IMR-90 (cell line): ENCODE data around the gene SYNC. TPM values are rescaled to one million over a fixed set of nuclear protein-coding genes. Genes with fewer than 3 reads are reported as not detected.

Source experiments
- ATAC-seq: fragments of 200-7000 bp; cut with Tn5 transposase; 2 replicates; pipeline ENCODE4 v1.9.1; 2020; ENCODE audit warnings: low read depth, mild to moderate bottlenecking, moderate library complexity
- BruUV-seq: library from RNA; stranded (reverse); fragments of 400-500 nt; replicated peaks from 2 replicates; lab custom pipeline; 2021; lab: Mats Ljungman, UMichigan
- CTCF ChIA-PET: fragments of 300-600 bp; formaldehyde crosslinking; extraction: SDS; loops from one replicate; lab custom pipeline; 2021; ENCODE audit warnings: antibody characterized with exemption; lab: Yijun Ruan, JAX
- POLR2A ChIA-PET: fragments of 300-600 bp; sonication (Branson Sonifier 250); formaldehyde crosslinking; loops from one replicate; lab custom pipeline; 2022; ENCODE audit warnings: antibody characterized with exemption; ENCODE audit not compliant: unreplicated experiment; lab: Charles Lee
- DNase-seq: peaks from one replicate; pipeline ENCODE4 v3.0.0; 2013
- H2AFZ ChIP-seq: replicated peaks from 2 replicates; pipeline ENCODE3; 2013; ENCODE audit warnings: low read length, mild to moderate bottlenecking; ENCODE audit not compliant: poor library complexity
- H2AK5ac ChIP-seq: 2 replicates; pipeline ENCODE4 v1.6.1; 2013; ENCODE audit warnings: low read depth, low read length, inconsistent platforms
- H2AK9ac ChIP-seq: replicated peaks from 2 replicates; pipeline ENCODE3; 2013; ENCODE audit warnings: mild to moderate bottlenecking, low read depth, low read length, moderate library complexity; ENCODE audit not compliant: poor library complexity
- H2BK120ac ChIP-seq: 2 replicates; pipeline ENCODE4 v1.6.1; 2013; ENCODE audit warnings: low read depth, low read length, inconsistent platforms
- H2BK15ac ChIP-seq: 3 replicates; pipeline ENCODE4 v1.6.1; 2013; ENCODE audit warnings: low read depth, low read length, inconsistent platforms
- H2BK20ac ChIP-seq: 2 replicates; pipeline ENCODE4 v1.6.1; 2013; ENCODE audit warnings: low read depth, mild to moderate bottlenecking, inconsistent platforms, low read length, moderate library complexity
- H2BK5ac ChIP-seq: 2 replicates; pipeline ENCODE4 v1.6.1; 2013; ENCODE audit warnings: mild to moderate bottlenecking, low read depth, low read length, inconsistent platforms; ENCODE audit not compliant: poor library complexity, severe bottlenecking
- H3K14ac ChIP-seq: replicated peaks from 2 replicates; pipeline ENCODE4 v1.6.1; 2013; ENCODE audit warnings: low read depth, low read length, inconsistent platforms
- H3K18ac ChIP-seq: 2 replicates; pipeline ENCODE4 v1.6.1; 2013; ENCODE audit warnings: low read depth, low read length, control low read depth
- H3K23ac ChIP-seq: 2 replicates; pipeline ENCODE4 v1.6.1; 2013; ENCODE audit warnings: low read depth, low read length, inconsistent platforms
- H3K27ac ChIP-seq: 2 replicates; pipeline ENCODE4 v1.5.1; 2013; ENCODE audit warnings: mild to moderate bottlenecking, control low read depth, low read length; ENCODE audit not compliant: insufficient read depth
- H3K27me3 ChIP-seq: 2 replicates; pipeline ENCODE4 v1.6.1; 2013; ENCODE audit warnings: low read length; ENCODE audit not compliant: control insufficient read depth, insufficient read depth
- H3K36me3 ChIP-seq: 2 replicates; pipeline ENCODE4 v1.6.1; 2013; ENCODE audit warnings: low read length, mixed read lengths; ENCODE audit not compliant: control insufficient read depth, insufficient read depth
- H3K4ac ChIP-seq: 2 replicates; pipeline ENCODE4 v1.6.1; 2013; ENCODE audit warnings: low read depth, low read length, inconsistent platforms
- H3K4me1 ChIP-seq: 2 replicates; pipeline ENCODE4 v1.6.1; 2013; ENCODE audit warnings: low read length, mixed read lengths; ENCODE audit not compliant: control insufficient read depth, insufficient read depth
- H3K4me2 ChIP-seq: 2 replicates; pipeline ENCODE4 v1.6.1; 2013; ENCODE audit warnings: low read depth, mild to moderate bottlenecking, control low read depth, low read length, moderate library complexity
- H3K4me3 ChIP-seq: 2 replicates; pipeline ENCODE4 v1.5.1; 2013; ENCODE audit warnings: low read depth, mild to moderate bottlenecking, control low read depth, low read length, moderate library complexity; ENCODE audit not compliant: insufficient read depth
- H3K56ac ChIP-seq: 2 replicates; pipeline ENCODE4 v1.6.1; 2013; ENCODE audit warnings: low read length, inconsistent platforms; ENCODE audit not compliant: insufficient read depth; ENCODE audit errors: extremely low read depth
- H3K79me1 ChIP-seq, 2 experiments: 2 replicates each; pipeline ENCODE4 v1.6.1; 2013; ENCODE audit warnings: low read length in 2 of 2, inconsistent platforms in 1 of 2, low read depth in 1 of 2
- H3K9ac ChIP-seq: 2 replicates; pipeline ENCODE4 v1.6.1; 2013; ENCODE audit warnings: low read depth, low read length, control low read depth
- H3K9me1 ChIP-seq: 2 replicates; pipeline ENCODE4 v1.6.1; 2013; ENCODE audit warnings: low read length, inconsistent platforms; ENCODE audit not compliant: insufficient read depth
- H3K9me3 ChIP-seq: 2 replicates; pipeline ENCODE4 v1.6.1; 2013; ENCODE audit warnings: low read length; ENCODE audit not compliant: control insufficient read depth, insufficient read depth
- H4K20me1 ChIP-seq: 2 replicates; pipeline ENCODE4 v1.6.1; 2013; ENCODE audit warnings: low read length, inconsistent platforms; ENCODE audit not compliant: insufficient read depth
- H4K5ac ChIP-seq: 2 replicates; pipeline ENCODE4 v1.6.1; 2013; ENCODE audit warnings: mild to moderate bottlenecking, low read depth, low read length, control low read depth
- H4K8ac ChIP-seq, 2 experiments: 2 replicates each; pipeline ENCODE4 v1.6.1; 2013; ENCODE audit warnings: low read depth in 2 of 2, low read length in 2 of 2, control low read depth in 1 of 2, inconsistent platforms in 1 of 2
- H4K91ac ChIP-seq: 2 replicates; pipeline ENCODE4 v1.6.1; 2013; ENCODE audit warnings: low read depth, low read length, inconsistent platforms; ENCODE audit not compliant: insufficient read depth
- BHLHE40 ChIP-seq: fragments of 150-350 bp; IDR thresholded peaks from 2 replicates; pipeline ENCODE4 v1.6.1; 2016; ENCODE audit warnings: mild to moderate bottlenecking, low read depth, low read length
- CEBPB ChIP-seq: IDR thresholded peaks from 2 replicates; pipeline ENCODE4 v1.6.1; 2012; ENCODE audit warnings: low read depth, low read length, improper control_type of control experiment
- CHD1 ChIP-seq: IDR thresholded peaks from 2 replicates; pipeline ENCODE4 v1.6.1; 2012; ENCODE audit warnings: low read depth, low read length, improper control_type of control experiment
- FOS ChIP-seq: fragments of 150-350 bp; IDR thresholded peaks from 2 replicates; pipeline ENCODE4 v1.6.1; 2016; ENCODE audit warnings: low read depth, low read length
- MAFK ChIP-seq: IDR thresholded peaks from 2 replicates; pipeline ENCODE4 v1.6.1; 2012; ENCODE audit warnings: low read depth, low read length, improper control_type of control experiment
- MAZ ChIP-seq: IDR thresholded peaks from 2 replicates; pipeline ENCODE4 v1.6.1; 2012; ENCODE audit warnings: low read depth, mild to moderate bottlenecking, low read length, improper control_type of control experiment, moderate library complexity, borderline replicate concordance
- MXI1 ChIP-seq: IDR thresholded peaks from 2 replicates; pipeline ENCODE4 v1.6.1; 2012; ENCODE audit warnings: low read depth, mild to moderate bottlenecking, low read length, moderate library complexity, borderline replicate concordance
- NFE2L2 ChIP-seq: fragments of 150-350 bp; IDR thresholded peaks from 2 replicates; pipeline ENCODE4 v1.6.1; 2016; ENCODE audit warnings: low read depth, mild to moderate bottlenecking, low read length
- POLR2A ChIP-seq: IDR thresholded peaks from 2 replicates; pipeline ENCODE4 v1.6.1; 2012; ENCODE audit warnings: mild to moderate bottlenecking, low read depth, low read length
- RCOR1 ChIP-seq: IDR thresholded peaks from 2 replicates; pipeline ENCODE4 v1.6.1; 2012; ENCODE audit warnings: mild to moderate bottlenecking, low read length, improper control_type of control experiment; ENCODE audit not compliant: insufficient replicate concordance
- SMC3 ChIP-seq: fragments of 150-350 bp; IDR thresholded peaks from 2 replicates; pipeline ENCODE4 v1.6.1; 2016; ENCODE audit warnings: low read depth, mild to moderate bottlenecking, antibody characterized with exemption, low read length, moderate library complexity
- WGBS, 2 experiments: methylation state at CpG; one replicate each; pipeline versions ENCODE4 v1.1.5 to v1.1.7; 2013; ENCODE audit warnings: missing lambda C conversion rate in 2 of 2; ENCODE audit not compliant: insufficient read length in 1 of 2; ENCODE audit errors: extremely low coverage in 2 of 2; 5-methylcytosine and 5-hydroxymethylcytosine counted together
- dilution Hi-C: fragments of 300-500 bp; cut with HindIII; formaldehyde crosslinking; loops from one replicate; pipeline ENCODE4 v1.14.3; 2018; ENCODE audit warnings: low sequenced_read_pairs; ENCODE audit not compliant: unreplicated experiment
- in situ Hi-C: fragments of 300-500 bp; cut with MboI; formaldehyde crosslinking; loops from 3 replicates; pipeline ENCODE4 v1.14.3; 2019; ENCODE audit warnings: low sequenced_read_pairs, inconsistent platforms, mixed read lengths
- intact Hi-C: fragments of 100-400 bp; cut with micrococcal nuclease; formaldehyde crosslinking; loops from 2 replicates; pipeline ENCODE4 v1.10.0; 2022
- polyA plus RNA-seq, 3 experiments: library from polyadenylated mRNA; depleted of rRNA; stranded (reverse); fragments of >200 nt; gene quantifications; 2 replicates each; pipeline ENCODE4 v1.2.3, GENCODE V29; 2012; ENCODE audit warnings: low replicate concordance in 1 of 3
- total RNA-seq: library from RNA; depleted of rRNA; stranded (reverse); fragments of >200 nt; gene quantifications from 2 replicates; pipeline ENCODE4 v1.2.3, GENCODE V29; 2012
- TF ChIP-seq, protein P1 (sequence below): conservative IDR thresholded peaks from 2 replicates; pipeline ENCODE4 v1.5.1; 2012; ENCODE audit warnings: mild to moderate bottlenecking, low read depth, low read length, improper control_type of control experiment
- TF ChIP-seq, protein P2 (sequence below): fragments of 150-350 bp; IDR thresholded peaks from 2 replicates; pipeline ENCODE4 v1.6.1; 2017; ENCODE audit warnings: mild to moderate bottlenecking, antibody characterized with exemption, low read length, low read depth
- TF ChIP-seq, protein P3 (sequence below): fragments of 150-350 bp; IDR thresholded peaks from 2 replicates; pipeline ENCODE4 v1.6.1; 2016; ENCODE audit warnings: low read depth, mild to moderate bottlenecking, low read length, moderate library complexity, borderline replicate concordance

Gene SYNC
- total and polyA plus RNA-seq, 2 of the 4 experiments (the other 2 are of a cell fraction) = 48.9 to 103 TPM

DNA sequence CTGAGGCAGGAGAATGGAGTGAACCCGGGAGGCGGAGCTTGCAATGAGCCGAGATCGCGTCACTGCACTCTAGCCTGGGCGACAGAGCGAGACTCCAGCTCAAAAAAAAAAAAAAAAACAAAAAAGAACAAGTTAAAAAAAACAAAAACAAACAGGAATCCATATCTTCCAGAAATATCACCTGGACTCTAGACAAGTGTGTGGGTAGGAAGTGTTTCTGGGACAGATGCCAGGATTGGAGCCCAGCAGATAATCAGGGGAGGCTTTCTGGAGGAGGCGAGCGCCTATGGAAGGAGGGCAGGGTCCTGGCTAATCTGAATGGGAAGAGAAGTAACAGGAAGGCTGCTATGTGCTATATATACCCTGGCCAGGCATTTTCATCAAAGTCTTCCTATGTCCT, 43.6 kb upstream of the SYNC start:
- Histone ChIP-seq H3K27ac (no peak overlapping the region), H3K56ac (no peak overlapping the region), H3K4ac (no peak overlapping the region), H4K5ac (no peak overlapping the region), H3K23ac (no peak overlapping the region), H2AFZ (no peak overlapping the region), H4K8ac (no peak overlapping the region), H2BK20ac (no peak overlapping the region), H3K79me1 (peaks cover 0 to 12% of the 10 kb centered on the region in 2 experiments; a peak in 2 of 4 replicates), H3K4me2 (no peak overlapping the region), H3K27me3 (no peaks in the 10 kb centered on the region), H4K91ac (no peak overlapping the region), H2BK15ac (no peak overlapping the region), H2BK5ac (no peak overlapping the region), H3K18ac (no peak overlapping the region), H3K14ac (no peak overlapping the region), H3K36me3 (no peaks in the 10 kb centered on the region), H3K9me3 (no peaks in the 10 kb centered on the region), H2BK120ac (no peak overlapping the region), H3K9ac (no peak overlapping the region), H4K20me1 (peaks cover 15% of the 10 kb centered on the region; the same call in 1 of the 2 replicates), H3K9me1 (peaks cover 3% of the 10 kb centered on the region; the same call in 1 of the 2 replicates), H3K4me3 (no peak overlapping the region), H3K4me1 (peaks cover 9% of the 10 kb centered on the region), H2AK5ac (no peak overlapping the region), H2AK9ac (no peak overlapping the region)
- CTCF ChIA-PET = interaction anchor here (0.6 kb wide), 1 partner anchor 23 kb away, joined by 5 read pairs; no protein-coding TSS in a partner anchor
- dilution Hi-C loops = no loop called here
- no peak for DNase-seq
- BruUV-seq = no TSS peak
- POLR2A ChIA-PET = interaction anchor here (0.6 kb wide), 1 partner anchor 27 kb away, joined by 3 read pairs; no protein-coding TSS in a partner anchor
- TF ChIP-seq, protein P1, sequence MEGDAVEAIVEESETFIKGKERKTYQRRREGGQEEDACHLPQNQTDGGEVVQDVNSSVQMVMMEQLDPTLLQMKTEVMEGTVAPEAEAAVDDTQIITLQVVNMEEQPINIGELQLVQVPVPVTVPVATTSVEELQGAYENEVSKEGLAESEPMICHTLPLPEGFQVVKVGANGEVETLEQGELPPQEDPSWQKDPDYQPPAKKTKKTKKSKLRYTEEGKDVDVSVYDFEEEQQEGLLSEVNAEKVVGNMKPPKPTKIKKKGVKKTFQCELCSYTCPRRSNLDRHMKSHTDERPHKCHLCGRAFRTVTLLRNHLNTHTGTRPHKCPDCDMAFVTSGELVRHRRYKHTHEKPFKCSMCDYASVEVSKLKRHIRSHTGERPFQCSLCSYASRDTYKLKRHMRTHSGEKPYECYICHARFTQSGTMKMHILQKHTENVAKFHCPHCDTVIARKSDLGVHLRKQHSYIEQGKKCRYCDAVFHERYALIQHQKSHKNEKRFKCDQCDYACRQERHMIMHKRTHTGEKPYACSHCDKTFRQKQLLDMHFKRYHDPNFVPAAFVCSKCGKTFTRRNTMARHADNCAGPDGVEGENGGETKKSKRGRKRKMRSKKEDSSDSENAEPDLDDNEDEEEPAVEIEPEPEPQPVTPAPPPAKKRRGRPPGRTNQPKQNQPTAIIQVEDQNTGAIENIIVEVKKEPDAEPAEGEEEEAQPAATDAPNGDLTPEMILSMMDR = no peak
- no peak for TF ChIP-seq FOS
- TF ChIP-seq, protein P2, sequence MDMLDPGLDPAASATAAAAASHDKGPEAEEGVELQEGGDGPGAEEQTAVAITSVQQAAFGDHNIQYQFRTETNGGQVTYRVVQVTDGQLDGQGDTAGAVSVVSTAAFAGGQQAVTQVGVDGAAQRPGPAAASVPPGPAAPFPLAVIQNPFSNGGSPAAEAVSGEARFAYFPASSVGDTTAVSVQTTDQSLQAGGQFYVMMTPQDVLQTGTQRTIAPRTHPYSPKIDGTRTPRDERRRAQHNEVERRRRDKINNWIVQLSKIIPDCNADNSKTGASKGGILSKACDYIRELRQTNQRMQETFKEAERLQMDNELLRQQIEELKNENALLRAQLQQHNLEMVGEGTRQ = no peak
- no peak for TF ChIP-seq CHD1
- TF ChIP-seq MXI1 = no peak
- TF ChIP-seq POLR2A = no peak
- no peak for TF ChIP-seq CEBPB
- TF ChIP-seq RCOR1 = no peak
- no peak for TF ChIP-seq SMC3
- no peak for TF ChIP-seq MAFK
- TF ChIP-seq BHLHE40 = no peak
- no peak for TF ChIP-seq NFE2L2
- TF ChIP-seq MAZ = no peak
- TF ChIP-seq, protein P3, sequence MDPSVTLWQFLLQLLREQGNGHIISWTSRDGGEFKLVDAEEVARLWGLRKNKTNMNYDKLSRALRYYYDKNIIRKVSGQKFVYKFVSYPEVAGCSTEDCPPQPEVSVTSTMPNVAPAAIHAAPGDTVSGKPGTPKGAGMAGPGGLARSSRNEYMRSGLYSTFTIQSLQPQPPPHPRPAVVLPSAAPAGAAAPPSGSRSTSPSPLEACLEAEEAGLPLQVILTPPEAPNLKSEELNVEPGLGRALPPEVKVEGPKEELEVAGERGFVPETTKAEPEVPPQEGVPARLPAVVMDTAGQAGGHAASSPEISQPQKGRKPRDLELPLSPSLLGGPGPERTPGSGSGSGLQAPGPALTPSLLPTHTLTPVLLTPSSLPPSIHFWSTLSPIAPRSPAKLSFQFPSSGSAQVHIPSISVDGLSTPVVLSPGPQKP = no peak
- no CpG with 5 or more reads among the region's 9 CpGs for WGBS, 2 experiments
- in situ Hi-C loops = no loop called here
- no peak for ATAC-seq
- intact Hi-C loops = no loop called here
